OCI-LY1 (cell line): Measurements from ENCODE around the gene CASP9.

Experiments used
- H2AFZ ChIP-seq: fragments of 200-600 bp; sonication (generic), shearing (Covaris generic); 2 replicates; pipeline ENCODE4 v1.6.0; 2014; ENCODE audit warnings: antibody characterized with exemption, mild to moderate bottlenecking, low read length
- H3F3A ChIP-seq: fragments of 200-600 bp; sonication (generic), shearing (Covaris generic); 2 replicates; pipeline ENCODE4 v1.6.0; 2014; ENCODE audit warnings: mild to moderate bottlenecking, antibody characterized with exemption, low read length, moderate library complexity; ENCODE audit not compliant: insufficient read depth
- H3K27ac ChIP-seq: fragments of 200-600 bp; sonication (generic); 2 replicates; pipeline ENCODE4 v1.5.1; 2014; ENCODE audit warnings: low read length, mixed run types, mild to moderate bottlenecking, low read depth; ENCODE audit not compliant: poor library complexity, severe bottlenecking
- H3K27me3 ChIP-seq: fragments of 200-600 bp; sonication (generic); 2 replicates; pipeline ENCODE4 v1.6.0; 2014; ENCODE audit warnings: antibody characterized with exemption, mild to moderate bottlenecking, low read length, moderate library complexity; ENCODE audit not compliant: insufficient read depth
- H3K36me3 ChIP-seq: fragments of 200-600 bp; sonication (generic); 2 replicates; pipeline ENCODE4 v1.6.1; 2014; ENCODE audit warnings: mild to moderate bottlenecking, antibody characterized with exemption, low read length, moderate library complexity, mixed read lengths; ENCODE audit not compliant: insufficient read depth
- H3K4me1 ChIP-seq: fragments of 200-600 bp; sonication (generic); 2 replicates; pipeline ENCODE4 v1.5.1; 2014; ENCODE audit warnings: mild to moderate bottlenecking, low read length, moderate library complexity; ENCODE audit not compliant: insufficient read depth, severe bottlenecking
- H3K4me2 ChIP-seq: fragments of 200-600 bp; sonication (generic), shearing (Covaris generic); 2 replicates; pipeline ENCODE4 v1.6.1; 2014; ENCODE audit warnings: low read length
- H3K4me3 ChIP-seq: fragments of 200-600 bp; sonication (generic); 2 replicates; pipeline ENCODE4 v1.5.1; 2014; ENCODE audit warnings: low read length, low read depth, mild to moderate bottlenecking, mixed read lengths; ENCODE audit not compliant: poor library complexity, severe bottlenecking
- H3K79me2 ChIP-seq: fragments of 200-600 bp; shearing (Covaris generic); 2 replicates; pipeline ENCODE4 v1.6.1; 2016; ENCODE audit warnings: mixed run types, low read length, mixed read lengths; ENCODE audit not compliant: insufficient read depth
- H3K9ac ChIP-seq: fragments of 200-600 bp; sonication (generic), shearing (Covaris generic); 2 replicates; pipeline ENCODE4 v1.6.1; 2014; ENCODE audit warnings: mild to moderate bottlenecking, low read length, mixed read lengths
- H3K9me2 ChIP-seq: fragments of 200-600 bp; sonication (generic), shearing (Covaris generic); 2 replicates; pipeline ENCODE4 v1.6.1; 2014; ENCODE audit warnings: low read depth, mild to moderate bottlenecking, low read length, mixed read lengths
- H3K9me3 ChIP-seq: fragments of 200-600 bp; shearing (Covaris generic); 2 replicates; pipeline ENCODE4 v1.6.1; 2014; ENCODE audit warnings: low read length, mixed read lengths
- H4K20me1 ChIP-seq: fragments of 200-600 bp; sonication (generic), shearing (Covaris generic); 2 replicates; pipeline ENCODE4 v1.6.0; 2016; ENCODE audit warnings: mild to moderate bottlenecking, low read length; ENCODE audit not compliant: insufficient read depth
- EZH2 ChIP-seq: fragments of 200-600 bp; sonication (generic), shearing (Covaris generic); IDR thresholded peaks from 2 replicates; pipeline ENCODE4 v1.8.0; 2017; ENCODE audit warnings: borderline replicate concordance, mixed run types, mild to moderate bottlenecking, antibody characterized with exemption, low read length, moderate library complexity, mixed read lengths
- TF ChIP-seq, protein P1 (sequence below): fragments of 200-600 bp; sonication (generic), shearing (Covaris generic); IDR thresholded peaks from 2 replicates; pipeline ENCODE4 v1.5.1; 2017; ENCODE audit warnings: mild to moderate bottlenecking, antibody characterized with exemption, low read length, moderate library complexity, mixed read lengths

Gene CASP9

DNA sequence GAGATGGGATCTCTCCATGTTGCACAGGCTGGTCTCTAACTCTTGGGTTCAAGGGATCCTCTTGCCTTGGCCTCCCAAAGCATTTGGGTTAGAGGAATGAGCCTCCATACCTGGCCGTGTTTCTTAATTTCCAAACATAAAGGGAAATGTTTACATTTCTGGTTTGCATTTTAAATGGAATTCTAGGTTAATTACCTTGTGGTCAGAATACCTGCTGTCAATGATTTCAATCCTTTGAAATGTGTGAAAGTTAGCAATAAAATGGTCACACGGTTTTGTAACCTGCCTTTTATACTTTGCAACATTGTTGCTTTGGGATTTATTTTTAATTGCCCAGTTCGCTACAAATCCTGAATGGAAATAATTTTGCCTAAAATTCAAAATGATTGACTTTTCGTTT, 34.5 kb upstream of the CASP9 start:
- peaks cover 30% of the 10 kb centered on the region for H3K36me3 ChIP-seq
- H3F3A ChIP-seq = no peaks in the 10 kb centered on the region
- H3K9me2 ChIP-seq = no peaks in the 10 kb centered on the region
- H3K79me2 ChIP-seq = no peaks in the 10 kb centered on the region
- no peaks in the 10 kb centered on the region for H4K20me1 ChIP-seq
- no peaks in the 10 kb centered on the region for H3K9me3 ChIP-seq
- no peak overlapping the region for H2AFZ ChIP-seq
- no peak overlapping the region for H3K27ac ChIP-seq
- H3K4me3 ChIP-seq = no peak overlapping the region
- no peak overlapping the region for H3K4me2 ChIP-seq
- no peaks in the 10 kb centered on the region for H3K27me3 ChIP-seq
- no peak overlapping the region for H3K9ac ChIP-seq
- no peaks in the 10 kb centered on the region for H3K4me1 ChIP-seq
- no peak for TF ChIP-seq EZH2
- TF ChIP-seq, protein P1, sequence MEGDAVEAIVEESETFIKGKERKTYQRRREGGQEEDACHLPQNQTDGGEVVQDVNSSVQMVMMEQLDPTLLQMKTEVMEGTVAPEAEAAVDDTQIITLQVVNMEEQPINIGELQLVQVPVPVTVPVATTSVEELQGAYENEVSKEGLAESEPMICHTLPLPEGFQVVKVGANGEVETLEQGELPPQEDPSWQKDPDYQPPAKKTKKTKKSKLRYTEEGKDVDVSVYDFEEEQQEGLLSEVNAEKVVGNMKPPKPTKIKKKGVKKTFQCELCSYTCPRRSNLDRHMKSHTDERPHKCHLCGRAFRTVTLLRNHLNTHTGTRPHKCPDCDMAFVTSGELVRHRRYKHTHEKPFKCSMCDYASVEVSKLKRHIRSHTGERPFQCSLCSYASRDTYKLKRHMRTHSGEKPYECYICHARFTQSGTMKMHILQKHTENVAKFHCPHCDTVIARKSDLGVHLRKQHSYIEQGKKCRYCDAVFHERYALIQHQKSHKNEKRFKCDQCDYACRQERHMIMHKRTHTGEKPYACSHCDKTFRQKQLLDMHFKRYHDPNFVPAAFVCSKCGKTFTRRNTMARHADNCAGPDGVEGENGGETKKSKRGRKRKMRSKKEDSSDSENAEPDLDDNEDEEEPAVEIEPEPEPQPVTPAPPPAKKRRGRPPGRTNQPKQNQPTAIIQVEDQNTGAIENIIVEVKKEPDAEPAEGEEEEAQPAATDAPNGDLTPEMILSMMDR = no peak

DNA sequence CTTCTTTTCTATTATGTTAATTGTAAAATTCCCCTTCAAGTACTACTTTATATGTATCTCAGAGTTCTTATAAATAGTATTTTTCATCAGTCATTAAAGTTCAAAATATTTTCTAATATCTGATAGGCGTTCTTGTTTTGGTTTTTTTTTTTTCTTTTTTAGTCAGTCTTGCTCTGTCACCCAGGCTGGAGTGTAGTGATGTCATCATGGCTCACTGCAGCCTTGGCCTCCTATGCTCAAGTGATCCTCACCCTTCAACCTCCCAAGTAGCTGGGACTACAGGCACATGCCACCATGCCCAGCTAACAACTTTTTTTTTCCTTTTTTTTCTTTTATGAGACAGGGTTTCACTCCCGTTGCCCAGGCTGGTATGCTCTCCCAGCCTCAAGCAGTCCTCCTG, 33.6 kb upstream of the CASP9 start:
- Histone ChIP-seq H3K9me3 (no peaks in the 10 kb centered on the region), H3K79me2 (no peaks in the 10 kb centered on the region), H3K4me2 (no peak overlapping the region), H3K27ac (no peak overlapping the region), H3K4me3 (no peak overlapping the region), H3K4me1 (no peaks in the 10 kb centered on the region), H3K27me3 (no peaks in the 10 kb centered on the region), H3K36me3 (peaks cover 26% of the 10 kb centered on the region), H3K9me2 (no peaks in the 10 kb centered on the region), H2AFZ (no peak overlapping the region), H3F3A (no peaks in the 10 kb centered on the region), H3K9ac (no peak overlapping the region), H4K20me1 (no peaks in the 10 kb centered on the region)
- TF ChIP-seq, protein P1 = no peak
- TF ChIP-seq EZH2 = no peak

DNA sequence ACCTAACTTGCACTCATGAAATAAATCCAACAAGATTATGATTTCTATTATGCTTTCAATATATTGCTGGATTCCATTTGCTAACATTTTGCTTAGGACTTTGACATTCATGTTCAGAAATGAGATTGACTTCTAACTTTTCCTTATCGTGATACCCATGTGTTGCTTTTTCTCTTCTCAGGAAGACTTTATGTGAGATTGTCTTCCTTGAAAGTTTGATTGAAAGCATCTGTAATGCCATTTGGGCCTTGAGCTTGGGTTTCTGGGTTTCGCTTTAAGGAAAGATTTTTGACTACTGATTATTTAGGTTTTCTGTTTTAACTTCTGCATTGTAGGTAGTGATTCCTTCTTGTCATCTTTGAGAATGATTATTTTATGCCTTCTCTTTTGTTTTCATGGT, 33.0 kb upstream of the CASP9 start:
- no peaks in the 10 kb centered on the region for H3F3A ChIP-seq
- no peaks in the 10 kb centered on the region for H3K4me1 ChIP-seq
- H3K9ac ChIP-seq = no peak overlapping the region
- TF ChIP-seq EZH2 = no peak
- TF ChIP-seq, protein P1 = no peak
- no peak overlapping the region for H3K4me2 ChIP-seq
- no peaks in the 10 kb centered on the region for H4K20me1 ChIP-seq
- H3K79me2 ChIP-seq = no peaks in the 10 kb centered on the region
- H3K27ac ChIP-seq = no peak overlapping the region
- H3K9me3 ChIP-seq = no peaks in the 10 kb centered on the region
- H3K9me2 ChIP-seq = no peaks in the 10 kb centered on the region
- no peak overlapping the region for H3K4me3 ChIP-seq
- H3K36me3 ChIP-seq = peaks cover 20% of the 10 kb centered on the region
- H3K27me3 ChIP-seq = no peaks in the 10 kb centered on the region
- no peak overlapping the region for H2AFZ ChIP-seq
